ENCODE results near the gene PYY.

PYY gene

GRCh38 chr17:43975898-43976297 is 22.2 kb upstream of the PYY start:
- TF ChIP-seq SIN3A (IDR thresholded peaks at IDR 0.05; ENCODE audit: borderline replicate concordance, insufficient read depth, low read length) (no peak), REST (IDR thresholded peaks at IDR 0.05; ENCODE audit: insufficient read depth in 1 of 2, low read depth in 2 of 2, low read length in 2 of 2) (no peak), POLR2AphosphoS5 (IDR thresholded peaks at IDR 0.05; ENCODE audit: low read depth, low read length) (no peak), FOXP2 (optimal IDR thresholded peaks at IDR 0.05; ENCODE audit: borderline replicate concordance, extremely low read depth, extremely low read length, insufficient read depth) (no peak), TAF1 (IDR thresholded peaks at IDR 0.05; ENCODE audit: borderline replicate concordance, insufficient read depth, low read length) (no peak)

GRCh38 chr17:43974382-43975266 is 20.9 kb upstream of the PYY start:
- TF ChIP-seq SIN3A (IDR thresholded peaks at IDR 0.05; ENCODE audit: borderline replicate concordance, insufficient read depth, low read length) (no peak), REST (IDR thresholded peaks at IDR 0.05; ENCODE audit: insufficient read depth in 1 of 2, low read depth in 2 of 2, low read length in 2 of 2) (no peak), TAF1 (IDR thresholded peaks at IDR 0.05; ENCODE audit: borderline replicate concordance, insufficient read depth, low read length) (no peak), FOXP2 (optimal IDR thresholded peaks at IDR 0.05; ENCODE audit: borderline replicate concordance, extremely low read depth, extremely low read length, insufficient read depth) (no peak), POLR2AphosphoS5 (IDR thresholded peaks at IDR 0.05; ENCODE audit: low read depth, low read length) (no peak)

- TF ChIP-seq SIN3A (IDR thresholded peaks at IDR 0.05; ENCODE audit: borderline replicate concordance, insufficient read depth, low read length): no peak
- no peak for TF ChIP-seq POLR2AphosphoS5 (IDR thresholded peaks at IDR 0.05; ENCODE audit: low read depth, low read length)
- TF ChIP-seq FOXP2 (optimal IDR thresholded peaks at IDR 0.05; ENCODE audit: borderline replicate concordance, extremely low read depth, extremely low read length, insufficient read depth): no peak
- TF ChIP-seq TAF1 (IDR thresholded peaks at IDR 0.05; ENCODE audit: borderline replicate concordance, insufficient read depth, low read length): no peak
- no peak for TF ChIP-seq REST (IDR thresholded peaks at IDR 0.05; ENCODE audit: insufficient read depth in 1 of 2, low read depth in 2 of 2, low read length in 2 of 2)
Measured at GRCh38 chr17:43970366-43970765, 16.6 kb upstream of the PYY start.

- TF ChIP-seq REST (IDR thresholded peaks at IDR 0.05; ENCODE audit: insufficient read depth in 1 of 2, low read depth in 2 of 2, low read length in 2 of 2): no peak
- no peak for TF ChIP-seq SIN3A (IDR thresholded peaks at IDR 0.05; ENCODE audit: borderline replicate concordance, insufficient read depth, low read length)
- TF ChIP-seq FOXP2 (optimal IDR thresholded peaks at IDR 0.05; ENCODE audit: borderline replicate concordance, extremely low read depth, extremely low read length, insufficient read depth): no peak
Measured at GRCh38 chr17:43967251-43967875, 13.6 kb upstream of the PYY start.
